ENCODE results near the gene COQ4.

COQ4 gene

GRCh38 chr9:128280084-128280622, 42.5 kb upstream of the COQ4 start:
- no peak overlapping the region for H3K4me3 ChIP-seq
- H3K27ac ChIP-seq = no peak overlapping the region
- no peak for TF ChIP-seq CTCF (IDR thresholded peaks at IDR 0.05)
- DNase-seq (ENCODE audit: low spot score) = no peak

- Histone ChIP-seq H3K4me3 (no peak overlapping the region), H3K27ac (no peak overlapping the region)
- TF ChIP-seq CTCF (IDR thresholded peaks at IDR 0.05) = no peak
- no peak for DNase-seq (ENCODE audit: low spot score)
Measured at GRCh38 chr9:128282500-128282899, 40.1 kb upstream of the COQ4 start.

GRCh38 chr9:128285033-128285784, 37.4 kb upstream of the COQ4 start:
- TF ChIP-seq CTCF (IDR thresholded peaks at IDR 0.05) = no peak
- DNase-seq (ENCODE audit: low spot score) = no peak
- Histone ChIP-seq H3K4me3 (no peak overlapping the region), H3K27ac (no peak overlapping the region)

GRCh38 chr9:128286440-128286839, 36.2 kb upstream of the COQ4 start:
- H3K4me3 ChIP-seq = no peak overlapping the region
- no peak overlapping the region for H3K27ac ChIP-seq
- no peak for TF ChIP-seq CTCF (IDR thresholded peaks at IDR 0.05)
- no peak for DNase-seq (ENCODE audit: low spot score)

- Histone ChIP-seq H3K27ac (no peak overlapping the region), H3K4me3 (no peak overlapping the region)
- DNase-seq (ENCODE audit: low spot score) = no peak
- TF ChIP-seq CTCF (IDR thresholded peaks at IDR 0.05) = no peak
Measured at GRCh38 chr9:128288273-128289004, 34.2 kb upstream of the COQ4 start.

GRCh38 chr9:128292009-128292408, 30.6 kb upstream of the COQ4 start:
- no peak for DNase-seq (ENCODE audit: low spot score)

More at GRCh38 chr9:128292009-128292408, 30.6 kb upstream of the COQ4 start:
- H3K27ac ChIP-seq = no peak overlapping the region
- H3K4me3 ChIP-seq = no peak overlapping the region
- no peak for TF ChIP-seq CTCF (IDR thresholded peaks at IDR 0.05)
